UCSD-AML1 (cell line): ENCODE results near the gene TRABD2A.

Source experiments
- DNase-seq: peaks from one replicate; lab custom pipeline; 2025; ENCODE audit not compliant: unreplicated experiment; lab: John Stamatoyannopoulos, UW

Gene TRABD2A

GRCh38 chr2:84827978-84828575 is 52.8 kb downstream of the TRABD2A start:
- no peak for DNase-seq

GRCh38 chr2:84823788-84824187 is 57.1 kb downstream of the TRABD2A start:
- DNase-seq: no peak

- no peak for DNase-seq
Measured at GRCh38 chr2:84823229-84823628, 57.7 kb downstream of the TRABD2A start.

- DNase-seq: no peak
Measured at GRCh38 chr2:84821806-84822205, 59.1 kb downstream of the TRABD2A start.

GRCh38 chr2:84817239-84817655 is 63.6 kb downstream of the TRABD2A start:
- no peak for DNase-seq

- no peak for DNase-seq
Measured at GRCh38 chr2:84816426-84817026, 64.4 kb downstream of the TRABD2A start.

- no peak for DNase-seq
Measured at GRCh38 chr2:84815146-84815545, 65.7 kb downstream of the TRABD2A start.

- no peak for DNase-seq
Measured at GRCh38 chr2:84811839-84812431, 68.9 kb downstream of the TRABD2A start.

GRCh38 chr2:84808279-84808678 is 72.6 kb downstream of the TRABD2A start:
- DNase-seq: no peak

- DNase-seq: no peak
Measured at GRCh38 chr2:84807063-84807485, 73.8 kb downstream of the TRABD2A start.

GRCh38 chr2:84805250-84805958 is 75.5 kb downstream of the TRABD2A start:
- no peak for DNase-seq

GRCh38 chr2:84801811-84802210 is 79.1 kb downstream of the TRABD2A start:
- no peak for DNase-seq

GRCh38 chr2:84800194-84800805 is 80.6 kb downstream of the TRABD2A start:
- DNase-seq: no peak

- no peak for DNase-seq
Measured at GRCh38 chr2:84799772-84800171, 81.1 kb downstream of the TRABD2A start.

- DNase-seq: no peak
Measured at GRCh38 chr2:84797271-84797670, 83.6 kb downstream of the TRABD2A start.

- DNase-seq: no peak
Measured at GRCh38 chr2:84796798-84797197, 84.1 kb downstream of the TRABD2A start.

- no peak for DNase-seq
Measured at GRCh38 chr2:84793641-84794040, 87.2 kb downstream of the TRABD2A start.

- no peak for DNase-seq
Measured at GRCh38 chr2:84792856-84793522, 87.9 kb downstream of the TRABD2A start.

GRCh38 chr2:84788498-84788897 is 92.4 kb downstream of the TRABD2A start:
- no peak for DNase-seq

GRCh38 chr2:84788027-84788426 is 92.9 kb downstream of the TRABD2A start:
- no peak for DNase-seq

GRCh38 chr2:84786601-84787000 is 94.3 kb downstream of the TRABD2A start:
- no peak for DNase-seq
